GM12872 (cell line): ENCODE measurements around the gene LTBP1.

Experiments
- TF ChIP-seq, protein P1 (sequence below): IDR thresholded peaks from 3 replicates; pipeline ENCODE4 v1.5.1; 2011; ENCODE audit warnings: low read depth, mild to moderate bottlenecking, low read length, moderate library complexity; ENCODE audit not compliant: insufficient read depth

LTBP1 gene

DNA sequence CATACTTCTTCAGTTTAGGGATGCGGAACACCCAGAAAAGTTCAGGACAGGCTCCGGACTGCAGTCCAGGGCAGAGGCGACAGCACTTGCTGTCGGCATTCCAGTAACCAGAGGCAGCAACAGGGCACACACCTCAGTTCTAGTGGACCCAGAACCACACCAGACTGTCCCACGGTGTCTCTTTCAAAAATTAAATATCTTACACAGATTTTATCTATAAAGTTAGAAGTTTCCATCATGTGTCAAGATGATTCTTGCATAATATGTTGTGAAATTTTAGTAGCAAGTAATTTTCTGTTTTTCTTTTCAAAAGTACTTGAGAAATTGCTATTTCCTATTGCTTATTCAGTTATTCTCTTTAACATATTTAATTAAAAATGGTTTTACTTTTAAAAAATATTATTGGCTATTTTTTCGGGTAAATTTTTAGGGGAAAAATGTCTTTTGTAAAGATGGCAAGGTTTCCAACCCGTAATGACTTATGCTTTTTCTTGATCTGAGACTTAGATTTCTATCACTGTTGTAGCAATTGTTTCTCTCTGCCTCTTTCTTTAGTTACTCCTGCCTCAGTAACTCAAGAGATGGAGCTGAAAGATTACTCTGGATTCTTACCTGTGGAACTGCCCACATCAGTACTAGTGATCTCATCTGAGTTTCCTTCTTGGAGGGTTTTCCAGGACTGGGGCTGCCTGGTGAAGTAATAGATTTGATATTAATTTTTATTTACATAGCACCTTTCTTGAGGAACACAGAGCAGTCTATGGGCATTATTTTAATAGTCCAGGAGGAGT, 182.7 kb downstream of the LTBP1 start:
- TF ChIP-seq, protein P1, sequence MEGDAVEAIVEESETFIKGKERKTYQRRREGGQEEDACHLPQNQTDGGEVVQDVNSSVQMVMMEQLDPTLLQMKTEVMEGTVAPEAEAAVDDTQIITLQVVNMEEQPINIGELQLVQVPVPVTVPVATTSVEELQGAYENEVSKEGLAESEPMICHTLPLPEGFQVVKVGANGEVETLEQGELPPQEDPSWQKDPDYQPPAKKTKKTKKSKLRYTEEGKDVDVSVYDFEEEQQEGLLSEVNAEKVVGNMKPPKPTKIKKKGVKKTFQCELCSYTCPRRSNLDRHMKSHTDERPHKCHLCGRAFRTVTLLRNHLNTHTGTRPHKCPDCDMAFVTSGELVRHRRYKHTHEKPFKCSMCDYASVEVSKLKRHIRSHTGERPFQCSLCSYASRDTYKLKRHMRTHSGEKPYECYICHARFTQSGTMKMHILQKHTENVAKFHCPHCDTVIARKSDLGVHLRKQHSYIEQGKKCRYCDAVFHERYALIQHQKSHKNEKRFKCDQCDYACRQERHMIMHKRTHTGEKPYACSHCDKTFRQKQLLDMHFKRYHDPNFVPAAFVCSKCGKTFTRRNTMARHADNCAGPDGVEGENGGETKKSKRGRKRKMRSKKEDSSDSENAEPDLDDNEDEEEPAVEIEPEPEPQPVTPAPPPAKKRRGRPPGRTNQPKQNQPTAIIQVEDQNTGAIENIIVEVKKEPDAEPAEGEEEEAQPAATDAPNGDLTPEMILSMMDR: no peak

DNA sequence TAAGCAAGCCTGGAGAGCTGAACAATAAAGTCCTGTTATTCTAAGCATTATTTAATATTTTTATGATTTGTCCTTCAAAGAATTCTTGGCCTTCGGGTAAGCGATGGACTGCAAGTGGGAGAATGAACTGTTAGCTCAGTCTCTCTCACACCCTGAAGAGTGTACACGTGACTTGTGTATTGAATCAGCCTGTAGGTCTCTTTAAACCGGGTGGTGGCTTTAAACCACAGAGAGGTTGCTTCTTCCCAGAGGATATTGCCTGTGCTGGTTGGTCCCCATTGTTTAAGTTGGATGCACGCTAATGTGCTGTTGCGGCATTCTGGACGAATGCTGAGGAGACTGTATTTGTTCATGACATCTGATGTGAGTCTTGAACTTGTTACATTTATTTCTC, 183.3 kb downstream of the LTBP1 start:
- TF ChIP-seq, protein P1: no peak

DNA sequence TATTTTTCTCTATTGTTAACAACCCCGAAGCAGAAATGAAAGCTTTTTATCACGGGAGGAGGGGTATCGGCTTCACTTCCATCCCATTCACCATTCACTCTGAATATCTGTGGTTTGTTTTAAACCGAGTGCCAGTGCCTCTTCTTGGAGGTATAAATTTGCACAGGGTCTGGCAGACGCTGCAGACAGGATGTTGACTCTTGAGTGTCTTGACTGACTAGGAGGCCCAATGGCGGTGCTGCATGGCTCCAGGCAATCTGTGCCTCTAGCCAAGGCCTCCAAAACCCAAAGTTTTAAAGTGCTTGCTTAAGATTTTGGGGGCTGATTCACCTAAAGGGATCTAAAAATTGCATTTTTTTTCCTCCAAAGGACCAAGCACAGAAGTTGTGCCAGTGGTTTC, 183.8 kb downstream of the LTBP1 start:
- TF ChIP-seq, protein P1: no peak

DNA sequence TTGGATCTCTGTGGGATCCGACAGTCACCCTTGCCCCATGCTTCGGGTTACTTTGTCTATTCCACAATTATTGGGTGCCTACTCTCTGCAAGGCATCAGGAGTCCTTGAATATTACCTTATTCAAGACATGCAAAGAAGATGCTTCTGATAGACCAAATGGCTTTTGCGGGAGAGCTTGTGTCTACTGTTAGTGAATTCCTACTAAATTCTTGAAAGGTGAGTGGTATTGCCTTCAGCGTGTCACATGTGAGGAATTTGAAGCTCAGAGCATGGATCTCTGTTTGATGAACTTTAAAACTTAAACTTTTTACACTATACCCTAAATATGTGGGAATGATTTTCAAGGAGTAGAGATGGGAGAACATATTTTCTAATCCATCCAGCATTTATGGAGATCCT, 184.4 kb downstream of the LTBP1 start:
- TF ChIP-seq, protein P1: no peak

DNA sequence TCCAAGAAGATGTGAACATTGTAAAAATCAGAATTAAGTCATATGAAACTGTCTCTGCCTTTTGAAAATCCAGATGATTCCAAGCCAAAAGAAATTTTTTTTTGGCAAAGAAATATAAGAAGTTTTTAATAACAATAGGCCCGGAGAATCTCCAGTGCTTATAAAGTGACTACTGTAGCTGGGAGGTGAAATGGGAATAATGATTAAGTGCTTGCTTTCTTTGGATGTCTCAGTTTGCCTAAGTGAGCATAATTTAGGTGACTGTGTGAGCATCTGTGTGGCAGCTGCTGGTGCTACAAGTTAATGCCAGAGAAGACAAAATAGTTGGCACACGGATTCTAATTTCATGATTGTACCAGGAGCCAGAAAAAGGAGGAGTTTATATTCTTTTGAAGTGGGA, 185.0 kb downstream of the LTBP1 start:
- TF ChIP-seq, protein P1: no peak

DNA sequence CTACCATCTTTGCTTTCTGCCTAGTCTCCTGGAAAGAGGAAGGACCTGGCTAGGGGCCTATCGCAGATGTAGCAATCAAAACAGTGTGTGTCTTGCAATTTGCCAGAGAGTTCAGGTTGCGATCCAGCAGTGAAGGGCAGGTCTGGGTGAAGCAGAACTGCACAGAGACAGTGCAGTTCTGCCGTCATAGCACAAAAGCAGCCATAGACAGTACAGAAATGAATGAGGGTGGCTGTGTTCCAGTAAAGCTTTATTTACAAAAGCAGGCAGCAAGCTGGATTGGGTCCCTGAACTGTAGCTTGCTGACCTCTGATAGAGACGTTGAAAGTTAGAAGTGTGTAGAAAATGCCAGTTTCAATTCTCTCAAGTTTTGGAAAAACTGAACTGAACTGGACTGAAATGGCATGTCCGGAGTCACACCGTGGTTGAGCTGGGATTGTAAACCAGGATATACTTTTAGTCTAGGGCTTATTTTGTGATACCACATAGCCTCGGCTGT, 186.8 kb downstream of the LTBP1 start:
- TF ChIP-seq, protein P1: no peak

DNA sequence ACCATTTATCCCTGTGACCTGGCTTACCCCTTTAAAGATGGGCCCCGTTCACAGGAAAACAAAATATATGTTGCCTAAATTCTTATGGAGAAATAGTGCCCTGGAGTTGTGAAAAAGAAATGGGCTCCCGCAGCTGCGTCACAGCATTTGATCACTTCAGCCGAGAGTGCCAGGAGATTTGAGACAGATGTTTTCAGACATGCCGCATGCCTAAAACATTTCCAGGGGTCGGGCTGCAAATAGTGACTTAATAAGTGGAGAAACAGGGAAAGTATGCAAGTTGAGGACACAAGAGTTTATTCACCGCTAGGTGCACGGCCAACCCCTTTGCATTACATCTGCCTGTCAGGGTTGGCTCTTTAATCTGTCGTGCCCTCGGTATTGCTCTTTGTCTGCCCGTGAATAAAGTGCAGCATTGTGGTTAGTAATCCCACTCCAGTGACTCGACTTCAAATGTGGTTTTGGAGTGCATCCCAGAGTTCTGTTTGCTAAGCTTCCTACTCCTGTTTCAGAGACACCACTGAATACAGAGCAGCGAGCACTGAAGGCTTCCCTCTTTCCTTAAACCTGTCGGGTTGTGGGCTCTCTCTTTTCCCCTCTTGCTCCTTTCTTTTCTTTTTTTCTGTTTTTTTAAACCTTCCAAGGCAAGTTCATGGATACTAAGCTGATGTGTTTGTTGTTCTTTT, 187.5 kb downstream of the LTBP1 start:
- TF ChIP-seq, protein P1: no peak
